ENCODE data around the gene SORCS2.
A peak's percentile ranks its signal among the peaks of the same experiment; 100 is the strongest.

SORCS2 gene

GRCh38 chr4:7192252-7193029 lies at the start of gene SORCS2:
Gene SORCS2, plus strand, starts transcription at chr4:7192538.
- peak in 1 of 2 donors; percentile 2 for DNase-seq

DNA sequence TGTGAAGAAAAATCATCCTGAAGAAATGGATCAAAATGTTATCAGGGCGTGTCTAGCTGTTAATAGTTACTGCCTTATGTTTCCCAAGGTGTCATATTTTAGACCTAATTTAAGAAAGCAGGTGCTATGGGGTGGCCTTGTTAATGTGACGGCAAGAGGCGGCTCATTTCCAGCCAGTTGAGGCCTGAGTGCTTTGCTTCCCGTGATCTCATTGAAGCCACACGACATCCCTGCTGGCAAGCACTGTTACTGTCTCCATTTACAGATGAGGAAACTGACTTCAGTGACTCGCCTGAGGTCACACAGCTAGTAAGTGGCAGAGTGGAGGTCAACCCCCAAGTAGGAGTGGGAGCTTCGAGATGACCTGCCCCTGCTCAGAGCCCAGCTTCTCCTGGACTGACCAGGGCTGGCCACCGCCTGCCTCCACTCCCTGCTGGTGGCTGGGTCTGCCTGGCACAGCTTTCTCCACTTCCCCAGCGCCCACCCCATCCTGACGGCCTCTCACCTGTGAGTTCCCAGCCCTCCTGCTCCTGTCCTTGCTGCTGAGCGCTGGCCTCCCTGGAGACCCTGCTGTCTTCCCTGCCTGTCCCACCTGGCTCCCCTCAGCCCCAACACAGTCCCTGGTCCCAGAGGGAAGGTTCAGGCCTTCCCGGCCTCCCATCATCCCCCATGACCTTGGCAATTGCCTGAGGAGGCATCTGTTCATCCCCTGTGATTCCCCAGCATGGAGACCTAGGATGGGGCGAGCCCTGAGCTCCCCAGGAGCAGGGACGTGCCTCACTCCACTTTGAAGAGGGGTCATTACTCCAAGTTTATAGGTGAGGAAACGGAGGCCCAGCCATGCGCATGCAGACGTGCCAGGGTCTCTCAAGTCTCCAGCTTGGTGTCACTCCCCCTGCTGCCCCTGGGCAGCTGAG lies 47.7 kb upstream of the SORCS2 start:
- no peak for DNase-seq

- DNase-seq, result no peak
Measured at GRCh38 chr4:7145291-7145934, 46.9 kb upstream of the SORCS2 start.

GRCh38 chr4:7146059-7146785 lies 46.1 kb upstream of the SORCS2 start:
- no peak for DNase-seq

GRCh38 chr4:7146786-7147115 lies 45.6 kb upstream of the SORCS2 start:
- DNase-seq, result no peak

GRCh38 chr4:7147261-7147660 lies 45.1 kb upstream of the SORCS2 start:
- DNase-seq, result no peak

GRCh38 chr4:7147661-7148310 lies 44.6 kb upstream of the SORCS2 start:
- no peak for DNase-seq

- no peak for DNase-seq
Measured at GRCh38 chr4:7148337-7148736, 44.0 kb upstream of the SORCS2 start.

DNA sequence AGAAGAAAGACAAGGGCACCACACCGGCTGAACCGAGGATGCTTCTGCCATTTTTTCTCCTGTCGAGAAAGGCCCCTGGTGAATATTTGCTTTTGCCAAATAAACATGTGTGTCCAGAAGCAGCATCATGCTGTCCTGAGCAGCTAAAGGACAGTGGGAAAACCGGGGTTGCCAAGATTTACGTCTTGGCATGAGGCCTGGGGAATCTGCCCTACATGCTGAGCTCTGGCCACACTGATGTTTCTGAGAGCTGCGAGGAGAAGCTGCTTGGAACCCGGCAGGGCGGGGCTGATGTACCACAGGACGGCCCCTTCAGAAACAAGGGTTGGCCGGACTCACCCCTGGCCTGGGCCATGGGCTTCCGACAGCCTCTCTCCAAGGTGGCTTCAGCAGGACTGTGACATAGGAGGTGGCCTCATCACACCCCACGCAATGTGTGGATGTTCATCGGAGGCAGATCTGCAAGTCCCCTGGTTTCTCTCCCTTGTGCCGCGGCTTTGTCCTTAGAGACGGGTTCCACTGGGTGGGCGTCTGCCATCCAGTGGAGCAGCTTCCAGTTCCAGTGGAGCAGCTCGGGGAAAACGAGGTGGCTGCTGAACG lies 42.2 kb upstream of the SORCS2 start:
- no peak for DNase-seq

DNA sequence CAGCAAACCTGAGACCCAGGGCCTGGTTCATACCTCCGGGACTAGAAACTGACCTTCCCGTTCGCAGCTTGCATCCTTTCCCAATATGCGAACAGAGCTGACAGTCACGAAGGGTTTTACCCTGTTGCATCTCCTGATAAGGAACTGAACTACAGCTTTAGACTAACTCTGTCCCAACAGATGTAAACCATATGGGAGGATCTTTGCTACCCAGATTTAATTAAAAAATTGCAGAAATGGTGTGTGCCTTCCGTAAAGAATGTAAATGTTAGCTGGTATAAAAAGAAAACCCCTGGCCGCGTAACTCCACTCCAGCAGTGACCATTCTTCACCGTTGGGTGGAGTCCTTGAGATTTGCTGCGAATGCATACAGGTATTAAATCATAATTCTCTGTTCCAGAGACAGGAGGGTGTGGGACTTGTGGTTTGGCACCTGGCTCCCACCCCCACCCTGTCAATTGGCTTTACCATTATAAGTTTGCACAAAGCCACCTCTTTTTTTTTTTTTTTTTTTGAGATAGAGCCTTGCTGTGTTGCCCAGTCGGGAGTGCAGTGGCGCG lies 40.6 kb upstream of the SORCS2 start:
- no peak for DNase-seq

DNA sequence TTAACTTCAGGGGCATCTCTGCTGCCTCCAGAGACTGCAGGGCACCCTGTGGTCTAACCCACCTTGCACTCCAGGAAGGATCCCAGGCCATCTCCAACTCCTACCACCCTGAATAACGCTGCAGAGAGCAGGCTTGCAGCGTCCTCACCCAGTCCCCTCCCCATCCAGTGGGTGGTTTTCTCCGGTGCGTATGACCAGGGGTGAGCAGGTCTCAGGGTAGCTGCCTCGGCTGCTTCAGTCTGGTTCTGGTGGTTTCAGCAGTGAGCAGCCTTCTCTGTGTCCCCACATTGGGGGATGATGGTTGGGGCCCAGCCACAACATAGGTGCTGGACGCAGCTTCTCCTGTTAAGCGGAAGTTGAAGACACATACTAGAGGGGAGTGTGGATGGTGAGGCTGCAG lies 38.6 kb upstream of the SORCS2 start:
- DNase-seq, result no peak

DNA sequence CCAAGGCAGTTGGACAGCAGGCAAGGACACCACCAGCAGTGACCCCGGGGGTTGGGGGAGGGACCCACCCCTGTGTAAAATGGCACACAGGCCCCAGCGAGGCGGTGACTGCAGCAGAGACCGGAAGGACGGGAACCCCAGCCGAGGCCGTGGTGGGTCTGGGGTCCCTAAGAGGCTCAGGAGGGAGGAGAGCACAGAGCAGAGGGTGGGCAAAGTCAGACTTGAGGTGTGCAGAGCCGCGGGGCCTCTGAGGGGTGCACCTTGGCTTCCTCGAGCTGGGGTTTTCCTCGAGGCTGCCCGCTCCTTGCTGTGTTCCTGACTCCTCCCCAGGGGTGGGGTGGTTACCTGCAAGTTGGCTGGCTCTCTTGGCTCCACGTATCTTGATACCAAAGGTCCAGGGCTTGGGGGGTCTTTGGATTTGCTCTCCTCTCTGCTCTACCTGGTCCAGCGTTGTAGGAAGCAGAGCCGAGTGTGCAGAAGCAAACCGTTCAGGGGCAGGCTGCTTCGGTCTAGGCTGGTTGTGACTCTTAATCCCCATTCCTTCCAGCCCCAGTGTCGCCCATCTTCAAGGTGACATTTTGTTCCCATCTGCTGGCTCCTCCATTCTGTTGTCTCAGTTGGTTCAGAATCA lies 37.9 kb upstream of the SORCS2 start:
- no peak for DNase-seq

GRCh38 chr4:7155590-7156071 lies 36.7 kb upstream of the SORCS2 start:
- DNase-seq, result no peak

- no peak for DNase-seq
Measured at GRCh38 chr4:7156328-7156727, 36.0 kb upstream of the SORCS2 start.

DNA sequence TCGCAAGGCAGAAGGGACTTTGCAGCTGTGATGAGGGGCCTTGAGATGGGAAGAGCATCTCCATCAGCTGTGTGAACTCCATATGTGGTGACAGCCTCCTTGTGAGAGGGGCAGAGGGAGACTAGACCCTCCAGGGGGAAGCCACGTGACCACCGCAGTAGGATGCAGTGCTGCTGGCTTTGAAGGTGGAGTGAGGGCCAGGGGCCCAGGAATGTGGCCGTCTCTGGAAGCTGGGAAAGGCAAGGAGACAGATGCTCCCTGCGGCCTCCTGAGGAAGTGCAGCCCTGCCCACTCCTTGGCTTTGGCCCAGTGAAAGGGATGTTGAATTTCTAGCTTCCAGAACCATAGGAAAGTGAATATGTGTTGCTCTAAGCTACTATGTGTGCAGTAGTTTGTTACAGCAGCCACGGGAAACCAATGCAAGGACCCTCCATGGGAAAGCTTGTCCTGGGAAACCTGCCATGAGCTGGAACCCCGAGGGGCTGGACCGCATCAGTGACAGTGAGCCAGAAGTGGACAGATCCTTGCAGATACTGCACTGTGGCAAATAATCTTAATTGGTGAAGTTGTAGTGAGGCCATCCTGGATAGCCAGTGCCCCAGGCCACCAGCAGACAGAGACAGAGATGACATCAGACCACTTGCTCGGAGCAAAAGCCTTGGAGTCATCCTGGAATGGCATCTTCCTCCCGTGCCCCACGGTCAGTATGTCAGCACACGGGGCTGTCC lies 35.4 kb upstream of the SORCS2 start:
- DNase-seq, result peak in 1 of 2 donors; percentile 2

DNA sequence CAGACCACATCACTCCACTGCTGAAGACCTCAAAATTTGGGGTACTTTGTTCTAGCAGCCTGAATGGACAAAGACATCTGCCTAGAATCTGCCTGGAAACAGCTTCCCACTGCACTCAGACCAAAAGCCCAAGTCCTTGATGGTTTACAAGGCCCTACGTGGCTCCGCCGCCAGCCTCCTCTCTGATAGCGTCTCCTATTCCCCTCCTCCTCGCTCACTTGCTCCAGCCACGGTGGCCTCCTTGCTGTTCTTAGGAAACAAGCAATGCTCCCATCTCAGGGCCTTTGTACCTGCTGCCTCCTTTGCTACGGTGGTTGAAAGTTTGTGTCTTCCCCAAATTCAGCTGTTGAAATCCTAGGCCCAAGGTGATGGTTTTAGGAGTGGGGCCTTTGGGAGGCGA lies 34.7 kb upstream of the SORCS2 start:
- DNase-seq, result no peak

DNA sequence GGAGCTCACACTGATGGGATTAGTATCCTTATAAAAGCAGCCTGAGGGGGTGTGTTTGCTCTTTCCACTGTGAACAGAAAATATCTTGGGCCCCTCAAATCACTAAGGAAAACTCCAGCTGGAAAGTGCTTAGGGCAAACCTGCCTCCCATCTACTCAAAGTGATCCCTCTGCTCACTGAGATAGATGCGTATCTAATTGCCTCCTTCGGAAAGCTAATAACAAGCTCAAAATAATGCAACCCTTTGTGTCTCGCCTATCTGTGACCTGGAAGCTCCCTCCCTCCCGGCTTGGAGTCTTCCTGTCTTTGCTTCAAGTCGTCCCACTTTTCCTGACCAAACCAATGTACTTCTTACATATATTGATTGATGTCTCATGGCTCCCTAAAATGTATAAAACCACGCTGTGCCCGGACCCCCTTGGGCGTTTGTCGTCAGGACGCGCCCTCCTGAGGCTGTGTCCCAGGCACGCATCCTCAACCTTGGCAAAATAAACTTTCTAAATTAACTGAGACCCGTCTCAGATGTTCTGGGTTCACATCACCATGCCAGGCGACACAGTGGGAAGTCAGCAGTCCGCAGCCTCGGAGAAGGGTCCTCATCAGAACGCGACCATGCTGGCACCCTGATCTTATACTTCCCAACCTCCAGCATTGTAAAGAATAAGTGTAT lies 34.1 kb upstream of the SORCS2 start:
- DNase-seq, result no peak

DNA sequence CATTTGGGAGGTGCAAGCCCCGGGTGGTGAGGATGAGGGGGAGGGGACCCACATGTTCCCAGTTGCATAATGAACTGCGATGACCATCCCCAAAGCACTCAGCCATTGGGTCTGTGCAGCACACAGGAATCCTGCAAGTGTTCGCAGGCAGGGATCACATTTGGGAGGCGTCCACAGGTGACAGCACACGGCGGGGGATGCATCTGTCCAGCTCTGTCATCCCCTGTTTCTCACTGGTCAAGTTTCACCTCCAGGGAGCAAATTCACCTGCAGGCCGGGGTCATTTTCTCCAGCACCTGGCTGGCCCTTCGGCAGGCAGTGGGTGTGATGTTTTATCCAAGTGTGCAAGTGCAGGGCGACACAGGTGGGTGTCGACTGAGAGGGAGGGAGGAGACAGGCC lies 33.3 kb upstream of the SORCS2 start:
- no peak for DNase-seq

DNA sequence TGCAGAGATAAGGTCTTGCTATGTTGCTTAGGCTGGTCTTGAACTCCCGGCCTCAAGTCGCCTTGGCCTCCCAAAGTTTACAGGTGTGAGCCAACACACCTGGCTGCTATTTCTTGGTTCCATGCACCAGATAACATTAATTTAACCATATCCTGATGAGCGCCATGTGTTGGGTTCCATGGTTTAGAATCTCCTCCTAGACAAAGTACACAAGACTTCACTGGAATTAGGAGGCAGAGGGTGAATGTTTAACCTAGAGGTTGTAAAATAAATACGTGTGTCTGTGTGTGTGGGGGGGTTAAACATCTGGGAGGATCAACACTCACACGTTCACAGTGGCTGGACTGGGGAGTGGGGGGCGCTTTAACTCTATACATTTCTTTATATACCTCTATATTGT lies 32.4 kb upstream of the SORCS2 start:
- no peak for DNase-seq

DNA sequence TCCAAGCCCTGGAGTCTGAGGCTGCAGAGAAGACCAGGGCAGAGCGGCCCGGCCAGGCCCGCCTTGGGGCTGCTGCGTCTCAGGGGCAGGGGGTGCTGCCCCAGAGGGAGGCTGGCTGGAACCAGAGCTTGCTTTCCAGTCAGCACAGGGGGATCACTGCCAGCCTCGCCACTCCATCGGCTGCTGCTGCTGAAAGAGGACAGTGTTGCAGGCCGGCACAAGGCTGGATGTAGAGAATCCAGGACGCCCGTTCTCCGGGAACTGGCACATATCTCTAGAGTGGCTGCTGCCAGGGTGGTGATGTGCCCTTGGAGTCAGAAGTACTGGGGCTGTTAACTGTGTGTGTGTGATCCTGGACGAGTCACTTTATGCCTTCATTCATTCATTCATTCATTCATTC lies 31.9 kb upstream of the SORCS2 start:
- DNase-seq, result no peak
